ENCODE measurements around the gene COL5A3.

COL5A3 gene

GRCh38 chr19:10004617-10005016 lies 5.7 kb downstream of the COL5A3 start:
- Mint-ChIP-seq H3K4me1 (ENCODE audit: low read depth) (peaks cover 34% of the 10 kb centered on the region), H3K27me3 (peaks cover 65% of the 10 kb centered on the region), H3K36me3 (ENCODE audit: low read depth) (no peaks in the 10 kb centered on the region), H3K4me3 (no peak overlapping the region), H3K27ac (no peak overlapping the region), H3K9me3 (no peaks in the 10 kb centered on the region)
- DNase-seq = no peak

GRCh38 chr19:10003271-10003670 lies 7.0 kb downstream of the COL5A3 start:
- H3K27ac Mint-ChIP-seq = no peak overlapping the region
- no peak for DNase-seq
- H3K36me3 Mint-ChIP-seq (ENCODE audit: low read depth) = no peaks in the 10 kb centered on the region
- peaks cover 27% of the 10 kb centered on the region for H3K4me1 Mint-ChIP-seq (ENCODE audit: low read depth)
- no peaks in the 10 kb centered on the region for H3K9me3 Mint-ChIP-seq
- no peak overlapping the region for H3K4me3 Mint-ChIP-seq
- peaks cover 58% of the 10 kb centered on the region for H3K27me3 Mint-ChIP-seq

- H3K36me3 Mint-ChIP-seq (ENCODE audit: low read depth) = no peaks in the 10 kb centered on the region
- peaks cover 51% of the 10 kb centered on the region for H3K27me3 Mint-ChIP-seq
- DNase-seq = no peak
- no peaks in the 10 kb centered on the region for H3K9me3 Mint-ChIP-seq
- no peak overlapping the region for H3K4me3 Mint-ChIP-seq
- H3K27ac Mint-ChIP-seq = no peak overlapping the region
- H3K4me1 Mint-ChIP-seq (ENCODE audit: low read depth) = peaks cover 21% of the 10 kb centered on the region
Measured at GRCh38 chr19:10001899-10002298, 8.4 kb downstream of the COL5A3 start.

GRCh38 chr19:10000171-10000826 lies 10.0 kb downstream of the COL5A3 start:
- peaks cover 42% of the 10 kb centered on the region for H3K27me3 Mint-ChIP-seq
- no peak overlapping the region for H3K4me3 Mint-ChIP-seq
- H3K27ac Mint-ChIP-seq = no peak overlapping the region

GRCh38 chr19:9996541-9996940 lies 13.8 kb downstream of the COL5A3 start:
- Mint-ChIP-seq H3K27ac (no peak overlapping the region), H3K36me3 (ENCODE audit: low read depth) (no peaks in the 10 kb centered on the region), H3K27me3 (peaks cover 16% of the 10 kb centered on the region), H3K4me1 (ENCODE audit: low read depth) (peaks cover 2% of the 10 kb centered on the region), H3K9me3 (no peaks in the 10 kb centered on the region), H3K4me3 (no peak overlapping the region)
- no peak for DNase-seq

More at GRCh38 chr19:10000171-10000826, 10.0 kb downstream of the COL5A3 start:
- H3K36me3 Mint-ChIP-seq (ENCODE audit: low read depth) = no peaks in the 10 kb centered on the region
- H3K9me3 Mint-ChIP-seq = no peaks in the 10 kb centered on the region
- H3K4me1 Mint-ChIP-seq (ENCODE audit: low read depth) = peaks cover 10% of the 10 kb centered on the region
- DNase-seq = peak; percentile 77

GRCh38 chr19:9995999-9996398 lies 14.3 kb downstream of the COL5A3 start:
- no peaks in the 10 kb centered on the region for H3K36me3 Mint-ChIP-seq (ENCODE audit: low read depth)
- no peak overlapping the region for H3K27ac Mint-ChIP-seq
- no peak overlapping the region for H3K4me3 Mint-ChIP-seq
- H3K27me3 Mint-ChIP-seq = peaks cover 14% of the 10 kb centered on the region
- DNase-seq = no peak
- peaks cover 2% of the 10 kb centered on the region for H3K4me1 Mint-ChIP-seq (ENCODE audit: low read depth)
- H3K9me3 Mint-ChIP-seq = no peaks in the 10 kb centered on the region

GRCh38 chr19:9995084-9995483 lies 15.2 kb downstream of the COL5A3 start:
- H3K27ac Mint-ChIP-seq = no peak overlapping the region
- H3K9me3 Mint-ChIP-seq = no peaks in the 10 kb centered on the region
- H3K4me3 Mint-ChIP-seq = no peak overlapping the region
- peaks cover under 1% of the 10 kb centered on the region for H3K4me1 Mint-ChIP-seq (ENCODE audit: low read depth)
- no peak for DNase-seq
- H3K27me3 Mint-ChIP-seq = peaks cover 8% of the 10 kb centered on the region
- no peaks in the 10 kb centered on the region for H3K36me3 Mint-ChIP-seq (ENCODE audit: low read depth)

- H3K27ac Mint-ChIP-seq = no peak overlapping the region
- H3K4me3 Mint-ChIP-seq = no peak overlapping the region
Measured at GRCh38 chr19:9991425-9992191, 18.7 kb downstream of the COL5A3 start.

GRCh38 chr19:9989504-9989903 lies 20.8 kb downstream of the COL5A3 start:
- Mint-ChIP-seq H3K4me3 (no peak overlapping the region), H3K27me3 (peaks cover 16% of the 10 kb centered on the region), H3K9me3 (no peaks in the 10 kb centered on the region), H3K36me3 (ENCODE audit: low read depth) (no peaks in the 10 kb centered on the region), H3K27ac (no peak overlapping the region), H3K4me1 (ENCODE audit: low read depth) (no peaks in the 10 kb centered on the region)
- no peak for DNase-seq

More at GRCh38 chr19:9991425-9992191, 18.7 kb downstream of the COL5A3 start:
- Mint-ChIP-seq H3K27me3 (peaks cover 7% of the 10 kb centered on the region), H3K36me3 (ENCODE audit: low read depth) (no peaks in the 10 kb centered on the region), H3K4me1 (ENCODE audit: low read depth) (no peaks in the 10 kb centered on the region), H3K9me3 (no peaks in the 10 kb centered on the region)
- no peak for DNase-seq

GRCh38 chr19:9986787-9987281 lies 23.5 kb downstream of the COL5A3 start:
- Mint-ChIP-seq H3K4me3 (no peak overlapping the region), H3K27ac (no peak overlapping the region), H3K36me3 (ENCODE audit: low read depth) (no peaks in the 10 kb centered on the region), H3K9me3 (no peaks in the 10 kb centered on the region), H3K27me3 (peaks cover 16% of the 10 kb centered on the region), H3K4me1 (ENCODE audit: low read depth) (no peaks in the 10 kb centered on the region)
- no peak for DNase-seq

GRCh38 chr19:9981406-9982260 lies 28.7 kb downstream of the COL5A3 start:
- no peaks in the 10 kb centered on the region for H3K9me3 Mint-ChIP-seq
- no peaks in the 10 kb centered on the region for H3K36me3 Mint-ChIP-seq (ENCODE audit: low read depth)
- H3K4me1 Mint-ChIP-seq (ENCODE audit: low read depth) = no peaks in the 10 kb centered on the region
- no peak overlapping the region for H3K4me3 Mint-ChIP-seq
- no peak for DNase-seq
- H3K27me3 Mint-ChIP-seq = peaks cover 14% of the 10 kb centered on the region
- no peak overlapping the region for H3K27ac Mint-ChIP-seq

- H3K27ac Mint-ChIP-seq = no peak overlapping the region
- H3K36me3 Mint-ChIP-seq (ENCODE audit: low read depth) = no peaks in the 10 kb centered on the region
- H3K4me1 Mint-ChIP-seq (ENCODE audit: low read depth) = no peaks in the 10 kb centered on the region
- H3K4me3 Mint-ChIP-seq = no peak overlapping the region
- H3K27me3 Mint-ChIP-seq = peaks cover 19% of the 10 kb centered on the region
- no peaks in the 10 kb centered on the region for H3K9me3 Mint-ChIP-seq
- DNase-seq = no peak
Measured at GRCh38 chr19:9972103-9972502, 38.2 kb downstream of the COL5A3 start.

GRCh38 chr19:9971166-9971897 lies 39.0 kb downstream of the COL5A3 start:
- no peak for DNase-seq
- H3K4me3 Mint-ChIP-seq = no peak overlapping the region
- H3K27me3 Mint-ChIP-seq = peaks cover 25% of the 10 kb centered on the region
- H3K36me3 Mint-ChIP-seq (ENCODE audit: low read depth) = no peaks in the 10 kb centered on the region
- no peaks in the 10 kb centered on the region for H3K4me1 Mint-ChIP-seq (ENCODE audit: low read depth)
- no peaks in the 10 kb centered on the region for H3K9me3 Mint-ChIP-seq
- H3K27ac Mint-ChIP-seq = no peak overlapping the region

- Mint-ChIP-seq H3K27me3 (peaks cover 32% of the 10 kb centered on the region), H3K4me1 (ENCODE audit: low read depth) (no peaks in the 10 kb centered on the region), H3K9me3 (no peaks in the 10 kb centered on the region), H3K4me3 (no peak overlapping the region), H3K36me3 (ENCODE audit: low read depth) (no peaks in the 10 kb centered on the region), H3K27ac (no peak overlapping the region)
- DNase-seq = no peak
Measured at GRCh38 chr19:9970481-9970880, 39.8 kb downstream of the COL5A3 start.

Data from activated T-cell treated with anti-CD3 and anti-CD28 coated beads, Interleukin-2, amount 50 U/mL, for 24 hours (primary cell).